Activated T-helper 2 cell treated with anti-CD3 and anti-CD28 coated beads, Interferon-gamma antibody, Interleukin-2, Interleukin-4, amounts not matched to agents 10 μg/mL and 5 μg/mL and 100 μg/mL, durations not matched to agents 14 hours and 24 hours and 36 hours (primary cell): ENCODE results near the gene ZNF616. TPM values are rescaled to one million over a fixed set of nuclear protein-coding genes. Genes with fewer than 3 reads are reported as not detected.

ENCODE experiments used
- DNase-seq: peaks from one replicate; pipeline ENCODE4 v3.0.0; 2021; ENCODE audit warnings: low spot score
- H3K27ac Mint-ChIP-seq: one replicate; pipeline ENCODE4 v1.8.0; 2021; ENCODE audit warnings: mixed read lengths
- H3K27me3 Mint-ChIP-seq: one replicate; pipeline ENCODE4 v1.8.0; 2021; ENCODE audit warnings: low read depth, mixed read lengths
- H3K36me3 Mint-ChIP-seq: one replicate; pipeline ENCODE4 v1.8.0; 2021; ENCODE audit warnings: low read depth, mixed read lengths
- H3K4me1 Mint-ChIP-seq: one replicate; pipeline ENCODE4 v1.8.0; 2021; ENCODE audit warnings: low read depth, mixed read lengths
- H3K4me3 Mint-ChIP-seq: one replicate; pipeline ENCODE4 v1.8.0; 2021; ENCODE audit warnings: low read depth, mild to moderate bottlenecking, moderate library complexity, mixed read lengths
- H3K9me3 Mint-ChIP-seq: one replicate; pipeline ENCODE4 v1.8.0; 2021; ENCODE audit warnings: mixed read lengths
- intact Hi-C: fragments of 100-400 bp; cut with micrococcal nuclease; formaldehyde crosslinking; loops from one replicate; pipeline ENCODE4 v1.15.1; 2023
- total RNA-seq: library from RNA; stranded (reverse); gene quantifications from 2 replicates; pipeline ENCODE4 v1.2.3, GENCODE V29; 2022

ZNF616 gene
- total RNA-seq, 1 donor from 2014 or later, result 8.5 TPM

DNA sequence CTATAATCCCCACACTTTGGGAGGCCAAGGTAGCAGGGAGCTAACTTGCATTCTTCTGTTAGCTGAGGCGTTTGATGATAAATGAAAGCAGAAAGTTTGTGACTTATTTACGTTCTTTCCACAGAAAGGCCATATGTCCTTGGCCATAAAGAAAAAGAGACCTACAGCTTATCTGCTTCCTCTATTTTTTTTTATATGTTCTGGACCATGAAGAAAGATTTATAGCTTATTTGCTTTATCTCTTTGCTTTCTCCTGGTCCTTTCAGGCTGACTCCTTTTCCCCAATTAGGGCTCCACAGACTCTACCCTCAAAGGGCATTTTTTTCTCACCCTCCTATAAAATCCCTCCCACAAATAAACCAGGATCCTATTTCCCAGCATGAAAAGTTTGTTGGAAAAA lies 1.5 kb upstream of the ZNF616 start:
- intact Hi-C loops, result no loop called here
- H3K9me3 Mint-ChIP-seq, result peaks cover 56% of the 10 kb centered on the region
- H3K27ac Mint-ChIP-seq, result no peak overlapping the region
- no peak overlapping the region for H3K4me3 Mint-ChIP-seq
- no peak for DNase-seq
- peaks cover 16% of the 10 kb centered on the region for H3K4me1 Mint-ChIP-seq
- H3K27me3 Mint-ChIP-seq, result no peaks in the 10 kb centered on the region
- peaks cover 36% of the 10 kb centered on the region for H3K36me3 Mint-ChIP-seq

- intact Hi-C loops, result loop anchor here (1.0 kb wide), 1 partner anchor 31 kb away; the partner anchor contains the start of gene ZNF836
- Mint-ChIP-seq H3K4me3 (peak overlapping the region; percentile 93), H3K27me3 (no peaks in the 10 kb centered on the region), H3K36me3 (peaks cover 41% of the 10 kb centered on the region), H3K9me3 (peaks cover 60% of the 10 kb centered on the region), H3K4me1 (peaks cover 16% of the 10 kb centered on the region), H3K27ac (peak overlapping the region; percentile 91)
- no peak for DNase-seq
These were observed 433 bp upstream of the ZNF616 start for GRCh38 chr19:52140032-52140710.

GRCh38 chr19:52138983-52139251 lies 821 bp downstream of the ZNF616 start:
- Mint-ChIP-seq H3K4me1 (peaks cover 16% of the 10 kb centered on the region), H3K9me3 (peaks cover 63% of the 10 kb centered on the region), H3K36me3 (peaks cover 53% of the 10 kb centered on the region), H3K27ac (peak overlapping the region; percentile 91), H3K4me3 (peak overlapping the region; percentile 93), H3K27me3 (no peaks in the 10 kb centered on the region)
- DNase-seq, result no peak
- intact Hi-C loops, result loop anchor here (1.0 to 5.0 kb wide), 4 partner anchors 51 to 130 kb away; partner anchors contain the start of genes PPP2R1A, ZNF614 and ZNF766

- Mint-ChIP-seq H3K36me3 (peaks cover 56% of the 10 kb centered on the region), H3K4me1 (peaks cover 16% of the 10 kb centered on the region), H3K27me3 (no peaks in the 10 kb centered on the region), H3K9me3 (peaks cover 65% of the 10 kb centered on the region), H3K4me3 (peak overlapping the region; percentile 93), H3K27ac (peak overlapping the region; percentile 91)
- intact Hi-C loops, result loop anchor here (5.0 kb wide), 1 partner anchor 111 kb away; the partner anchor contains the start of gene ZNF614
- no peak for DNase-seq
These were observed 1.3 kb downstream of the ZNF616 start for GRCh38 chr19:52138278-52138982.

DNA sequence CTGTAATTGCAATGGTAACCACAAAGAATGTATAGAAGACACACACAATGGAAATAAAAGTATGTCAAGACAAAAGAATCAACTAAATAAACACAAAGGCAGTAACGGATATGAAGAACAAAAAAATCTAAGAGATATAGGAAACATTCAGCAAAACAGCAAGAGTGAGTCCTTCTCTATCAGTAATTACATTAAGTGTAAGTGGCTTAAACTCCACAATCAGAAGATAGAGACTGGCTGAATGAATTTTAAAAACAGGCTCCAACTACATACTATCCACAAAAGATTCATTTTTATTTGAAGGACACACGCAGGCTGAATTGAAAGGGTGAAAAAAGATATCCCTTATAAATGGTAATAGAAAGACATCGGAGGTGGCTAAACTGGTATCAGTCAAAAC lies 19.5 kb downstream of the ZNF616 start:
- intact Hi-C loops, result no loop called here
- no peak overlapping the region for H3K4me3 Mint-ChIP-seq
- no peaks in the 10 kb centered on the region for H3K27me3 Mint-ChIP-seq
- H3K27ac Mint-ChIP-seq, result no peak overlapping the region
- H3K9me3 Mint-ChIP-seq, result peaks cover 77% of the 10 kb centered on the region
- no peaks in the 10 kb centered on the region for H3K4me1 Mint-ChIP-seq
- H3K36me3 Mint-ChIP-seq, result peaks cover 93% of the 10 kb centered on the region
- no peak for DNase-seq

DNA sequence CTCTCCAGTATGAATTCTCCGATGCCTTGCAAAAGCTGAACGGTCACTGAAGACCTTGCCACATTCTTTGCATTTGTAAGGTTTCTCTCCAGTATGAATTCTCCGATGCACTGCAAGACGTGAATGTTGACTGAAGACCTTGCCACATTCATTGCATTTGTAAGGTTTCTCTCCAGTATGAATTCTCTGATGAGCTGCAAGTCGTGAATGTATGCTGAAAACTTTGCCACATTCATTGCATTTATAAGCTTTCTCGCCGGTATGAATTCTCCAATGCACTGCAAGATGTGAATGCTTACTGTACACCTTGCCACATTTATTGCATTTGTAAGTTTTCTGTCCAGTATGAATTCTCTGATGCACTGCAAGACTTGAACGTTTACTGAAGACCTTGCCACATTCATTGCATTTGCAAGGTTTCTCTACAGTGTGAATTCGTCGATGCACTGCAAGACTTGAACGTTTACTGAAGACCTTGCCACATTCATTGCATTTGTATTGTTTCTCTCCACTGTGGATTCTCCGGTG lies 24.1 kb downstream of the ZNF616 start:
- Mint-ChIP-seq H3K4me1 (no peaks in the 10 kb centered on the region), H3K27ac (no peak overlapping the region), H3K4me3 (no peak overlapping the region), H3K9me3 (peaks cover 87% of the 10 kb centered on the region), H3K36me3 (peaks cover 61% of the 10 kb centered on the region), H3K27me3 (no peaks in the 10 kb centered on the region)
- DNase-seq, result no peak
- intact Hi-C loops, result no loop called here

- no peaks in the 10 kb centered on the region for H3K27me3 Mint-ChIP-seq
- intact Hi-C loops, result no loop called here
- DNase-seq, result no peak
- peaks cover 52% of the 10 kb centered on the region for H3K36me3 Mint-ChIP-seq
- H3K9me3 Mint-ChIP-seq, result peaks cover 87% of the 10 kb centered on the region
- H3K4me3 Mint-ChIP-seq, result no peak overlapping the region
- H3K27ac Mint-ChIP-seq, result no peak overlapping the region
- H3K4me1 Mint-ChIP-seq, result no peaks in the 10 kb centered on the region
These were observed 25.0 kb downstream of the ZNF616 start for GRCh38 chr19:52114691-52115090.

GRCh38 chr19:52112624-52113023 lies 27.1 kb downstream of the ZNF616 start:
- intact Hi-C loops, result no loop called here
- peaks cover 32% of the 10 kb centered on the region for H3K36me3 Mint-ChIP-seq
- DNase-seq, result no peak
- no peaks in the 10 kb centered on the region for H3K4me1 Mint-ChIP-seq
- no peaks in the 10 kb centered on the region for H3K27me3 Mint-ChIP-seq
- H3K4me3 Mint-ChIP-seq, result no peak overlapping the region
- H3K27ac Mint-ChIP-seq, result no peak overlapping the region
- H3K9me3 Mint-ChIP-seq, result peaks cover 82% of the 10 kb centered on the region

GRCh38 chr19:52110780-52111179 lies 29.0 kb downstream of the ZNF616 start:
- Mint-ChIP-seq H3K27me3 (no peaks in the 10 kb centered on the region), H3K27ac (no peak overlapping the region), H3K4me1 (no peaks in the 10 kb centered on the region), H3K9me3 (peaks cover 80% of the 10 kb centered on the region), H3K36me3 (peaks cover 16% of the 10 kb centered on the region), H3K4me3 (no peak overlapping the region)
- intact Hi-C loops, result no loop called here
- DNase-seq, result no peak

DNA sequence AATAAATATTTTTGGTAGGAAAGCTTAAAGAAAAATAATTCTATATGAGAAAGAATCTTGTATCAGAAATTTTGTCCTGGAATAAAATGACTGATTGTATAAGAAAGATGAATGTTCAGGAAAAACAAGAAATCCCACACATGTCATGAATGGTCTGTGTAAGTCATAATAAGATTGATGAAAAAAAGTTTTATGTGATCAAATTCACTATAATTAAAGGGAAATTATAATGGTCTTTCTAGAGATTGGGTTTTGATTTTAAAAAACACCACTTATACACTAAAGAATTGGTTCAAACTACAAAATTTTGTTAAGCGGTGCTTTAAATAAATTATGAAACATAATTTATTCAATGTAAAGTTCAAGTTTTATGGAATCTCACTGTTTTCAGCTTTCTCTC lies 37.0 kb downstream of the ZNF616 start:
- H3K27ac Mint-ChIP-seq, result no peak overlapping the region
- DNase-seq, result no peak
- no peaks in the 10 kb centered on the region for H3K36me3 Mint-ChIP-seq
- intact Hi-C loops, result no loop called here
- H3K27me3 Mint-ChIP-seq, result no peaks in the 10 kb centered on the region
- H3K4me1 Mint-ChIP-seq, result no peaks in the 10 kb centered on the region
- no peak overlapping the region for H3K4me3 Mint-ChIP-seq
- H3K9me3 Mint-ChIP-seq, result peaks cover 47% of the 10 kb centered on the region

GRCh38 chr19:52101866-52102562 lies 37.7 kb downstream of the ZNF616 start:
- Mint-ChIP-seq H3K36me3 (peaks cover 3% of the 10 kb centered on the region), H3K27me3 (no peaks in the 10 kb centered on the region), H3K4me1 (no peaks in the 10 kb centered on the region), H3K4me3 (no peak overlapping the region), H3K27ac (no peak overlapping the region), H3K9me3 (peaks cover 44% of the 10 kb centered on the region)
- intact Hi-C loops, result no loop called here
- DNase-seq, result no peak

DNA sequence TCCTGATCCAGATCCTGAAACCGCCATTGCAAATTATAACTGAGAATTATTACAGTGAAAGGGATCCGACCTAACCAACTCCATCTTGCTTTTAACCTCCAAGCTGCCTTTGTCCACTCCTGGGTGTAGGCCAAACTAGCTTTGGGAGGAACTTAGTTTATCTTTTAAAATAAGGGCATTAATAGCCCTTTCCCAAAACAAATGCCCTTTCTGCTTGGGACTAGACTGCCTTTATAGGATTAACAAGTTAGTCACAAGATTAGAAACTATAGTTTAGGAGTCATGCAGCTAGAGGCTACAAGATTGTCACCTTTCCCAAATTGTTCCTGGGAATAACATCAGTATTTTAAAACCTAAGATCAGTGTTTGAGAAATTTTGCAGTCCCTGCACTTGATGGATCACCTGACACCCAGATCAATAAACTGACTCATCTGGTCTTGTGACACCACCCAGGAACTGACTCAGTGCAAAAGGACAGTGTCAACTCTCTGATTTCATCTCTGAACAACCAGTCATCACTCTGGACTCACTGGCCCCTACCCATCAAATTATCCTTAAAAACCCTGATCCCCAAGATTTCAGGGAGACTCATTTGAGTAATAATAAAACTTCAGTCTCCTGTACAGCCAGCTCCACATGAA lies 40.1 kb downstream of the ZNF616 start:
- Mint-ChIP-seq H3K4me3 (no peak overlapping the region), H3K27ac (no peak overlapping the region), H3K36me3 (peaks cover 12% of the 10 kb centered on the region), H3K4me1 (peaks cover 5% of the 10 kb centered on the region), H3K9me3 (peaks cover 60% of the 10 kb centered on the region), H3K27me3 (no peaks in the 10 kb centered on the region)
- no peak for DNase-seq
- intact Hi-C loops, result no loop called here
